Astrocyte of the cerebellum (primary cell): ENCODE measurements around the gene APEH.

ENCODE experiments used
- DNase-seq: peaks from one replicate; pipeline ENCODE4 v3.0.0-alpha.2; 2011; ENCODE audit warnings: low read depth
- H3K4me3 ChIP-seq: 2 replicates; pipeline ENCODE4 v1.5.1; 2011; ENCODE audit warnings: mild to moderate bottlenecking, low read depth, low read length, moderate library complexity
- CTCF ChIP-seq: IDR thresholded peaks from 2 replicates; pipeline ENCODE4 v1.5.1; 2012; ENCODE audit warnings: low read length, low read depth, moderate library complexity, mild to moderate bottlenecking; ENCODE audit errors: missing control alignments
- in situ Hi-C: cut with HindIII; loops from 2 replicates; pipeline ENCODE4 v1.10.0; 2017; ENCODE audit warnings: low sequenced_read_pairs

APEH gene

GRCh38 chr3:49669352-49669751 is 4.8 kb upstream of the APEH start:
- TF ChIP-seq CTCF: no peak
- H3K4me3 ChIP-seq: no peak overlapping the region
- in situ Hi-C loops: no loop called here
- no peak for DNase-seq

- no peak overlapping the region for H3K4me3 ChIP-seq
- no peak for TF ChIP-seq CTCF
- DNase-seq: no peak
- in situ Hi-C loops: no loop called here
These were observed 3.2 kb upstream of the APEH start for GRCh38 chr3:49670940-49671290.

DNA sequence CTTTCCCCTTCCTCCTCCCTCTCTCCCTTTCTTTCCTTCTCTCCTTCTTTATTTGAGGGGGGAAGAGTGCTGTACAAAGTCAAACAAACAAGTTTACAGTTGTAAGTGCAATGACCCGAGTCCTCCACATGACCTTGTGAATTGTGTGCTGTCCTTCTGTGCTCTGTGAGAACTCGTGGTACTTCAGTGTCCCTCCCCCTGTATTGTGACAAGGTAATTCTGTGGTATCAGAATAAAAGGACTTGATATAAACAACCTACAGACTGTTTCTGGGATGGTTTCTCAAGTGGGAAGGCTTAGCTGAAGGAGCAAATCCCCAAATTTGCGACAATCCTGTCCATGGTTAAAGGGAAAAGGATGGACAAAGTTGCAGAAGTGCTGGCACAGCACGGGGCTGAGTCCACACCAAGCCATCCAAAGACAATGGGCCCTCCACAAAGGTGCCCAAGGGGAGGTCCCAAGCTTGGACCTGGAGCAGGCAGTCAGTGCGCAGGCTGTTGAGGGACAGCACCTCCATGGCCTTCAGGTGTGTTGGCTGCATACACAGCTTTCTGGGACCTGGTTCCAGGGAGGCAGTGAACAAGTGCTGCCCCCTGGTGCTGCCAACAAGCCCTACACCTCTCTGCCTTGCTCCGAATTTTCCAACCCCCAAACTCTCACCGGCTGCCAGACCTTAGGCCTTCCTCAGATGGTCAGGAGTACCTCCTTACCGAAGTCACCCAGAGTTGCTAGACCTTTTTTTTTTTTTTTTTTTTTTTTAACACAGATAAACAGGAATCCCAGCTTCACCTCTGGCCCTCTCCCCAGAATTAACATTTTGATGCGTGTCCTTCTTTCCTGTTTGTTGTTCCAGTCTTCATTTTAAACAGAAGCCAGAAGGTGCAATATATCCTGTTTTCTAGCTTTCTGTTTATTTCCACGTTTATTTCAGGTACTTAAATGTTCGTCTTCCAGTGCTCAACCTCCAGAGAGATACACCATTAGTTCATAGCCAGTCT is 2.6 kb upstream of the APEH start:
- in situ Hi-C loops: no loop called here
- H3K4me3 ChIP-seq: no peak overlapping the region
- peak; percentile 93 for TF ChIP-seq CTCF
- peak; percentile 32 for DNase-seq

GRCh38 chr3:49673121-49673714 is 933 bp upstream of the APEH start:
- no peak for DNase-seq
- peak overlapping the region; percentile 74 for H3K4me3 ChIP-seq
- in situ Hi-C loops: no loop called here
- no peak for TF ChIP-seq CTCF

- DNase-seq: no peak
- in situ Hi-C loops: no loop called here
- TF ChIP-seq CTCF: no peak
These were observed 389 bp downstream of the APEH start for GRCh38 chr3:49674497-49674983.

GRCh38 chr3:49675912-49676311 is 1.8 kb downstream of the APEH start:
- TF ChIP-seq CTCF: no peak
- no peak overlapping the region for H3K4me3 ChIP-seq
- DNase-seq: no peak
- in situ Hi-C loops: no loop called here

More at GRCh38 chr3:49674497-49674983, 389 bp downstream of the APEH start:
- peak overlapping the region; percentile 74 for H3K4me3 ChIP-seq
